ENCODE results near the gene TLL2. TPM values are rescaled to one million over a fixed set of nuclear protein-coding genes. Genes with fewer than 3 reads are reported as not detected.

The TLL2 gene
- total and polyA plus RNA-seq, 2 experiments from 2014 or later, result 2.6 to 3.0 TPM

DNA sequence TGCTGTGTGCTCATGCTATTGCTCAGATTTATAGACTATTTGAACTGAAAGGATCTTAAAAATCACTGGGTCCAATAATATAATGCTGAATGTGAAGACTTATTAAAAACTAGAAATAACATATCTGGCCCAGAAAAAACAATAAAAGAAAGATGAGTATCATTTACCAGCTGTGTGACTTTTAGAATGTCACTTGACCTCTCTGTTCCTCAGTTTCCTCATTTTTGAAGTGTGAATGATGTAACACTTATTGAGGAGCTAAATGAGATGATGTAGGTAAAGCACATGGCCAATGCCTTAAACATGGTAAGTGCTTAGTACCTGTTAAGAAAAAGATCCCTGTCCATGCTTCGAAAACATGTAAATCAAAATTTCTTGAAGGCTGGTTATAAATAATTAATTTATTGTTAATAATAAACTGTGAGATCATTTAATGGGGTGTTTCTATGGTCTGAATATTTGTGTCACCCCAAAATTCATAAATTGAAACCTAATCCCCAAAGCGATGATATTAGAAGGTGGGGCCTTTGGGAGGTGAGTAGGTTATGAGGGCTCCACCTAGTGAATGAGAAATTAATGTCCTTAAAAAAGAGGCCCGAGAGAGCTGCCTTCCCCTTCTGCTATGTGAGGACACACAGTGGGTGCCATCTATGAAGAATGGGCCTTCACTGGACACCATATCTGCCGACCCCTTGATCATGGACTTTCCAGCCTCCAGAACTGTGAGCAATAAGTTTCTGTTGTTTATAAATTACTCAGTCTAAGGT, 196.5 kb downstream of the TLL2 start:
- Mint-ChIP-seq H3K4me3 (no peak overlapping the region), H3K27me3 (ENCODE audit: insufficient read depth, low read depth, poor library complexity) (peaks cover 12% of the 10 kb centered on the region), H3K4me1 (peaks cover 24% of the 10 kb centered on the region), H3K27ac (no peak overlapping the region), H3K9me3 (no peaks in the 10 kb centered on the region), H3K36me3 (ENCODE audit: low read depth) (no peaks in the 10 kb centered on the region)
- Histone ChIP-seq H3K27me3 (ENCODE audit: insufficient read depth) (no peaks in the 10 kb centered on the region), H3F3A (replicated peaks; ENCODE audit: low read depth) (no peaks in the 10 kb centered on the region), H3K79me2 (replicated peaks; ENCODE audit: insufficient read depth) (no peaks in the 10 kb centered on the region), H3K4me1 (ENCODE audit: insufficient read depth) (peaks cover 15% of the 10 kb centered on the region), H3K27ac (ENCODE audit: low read depth) (no peak overlapping the region), H3K9me2 (ENCODE audit: insufficient read depth) (no peaks in the 10 kb centered on the region), H2AFZ (no peak overlapping the region), H3K4me2 (no peak overlapping the region), H4K20me1 (replicated peaks; ENCODE audit: insufficient read depth) (no peaks in the 10 kb centered on the region), H3K36me3 (ENCODE audit: insufficient read depth) (no peaks in the 10 kb centered on the region), H3K4me3 (no peak overlapping the region)
- ATAC-seq, result no peak
- TF ChIP-seq, protein P1, sequence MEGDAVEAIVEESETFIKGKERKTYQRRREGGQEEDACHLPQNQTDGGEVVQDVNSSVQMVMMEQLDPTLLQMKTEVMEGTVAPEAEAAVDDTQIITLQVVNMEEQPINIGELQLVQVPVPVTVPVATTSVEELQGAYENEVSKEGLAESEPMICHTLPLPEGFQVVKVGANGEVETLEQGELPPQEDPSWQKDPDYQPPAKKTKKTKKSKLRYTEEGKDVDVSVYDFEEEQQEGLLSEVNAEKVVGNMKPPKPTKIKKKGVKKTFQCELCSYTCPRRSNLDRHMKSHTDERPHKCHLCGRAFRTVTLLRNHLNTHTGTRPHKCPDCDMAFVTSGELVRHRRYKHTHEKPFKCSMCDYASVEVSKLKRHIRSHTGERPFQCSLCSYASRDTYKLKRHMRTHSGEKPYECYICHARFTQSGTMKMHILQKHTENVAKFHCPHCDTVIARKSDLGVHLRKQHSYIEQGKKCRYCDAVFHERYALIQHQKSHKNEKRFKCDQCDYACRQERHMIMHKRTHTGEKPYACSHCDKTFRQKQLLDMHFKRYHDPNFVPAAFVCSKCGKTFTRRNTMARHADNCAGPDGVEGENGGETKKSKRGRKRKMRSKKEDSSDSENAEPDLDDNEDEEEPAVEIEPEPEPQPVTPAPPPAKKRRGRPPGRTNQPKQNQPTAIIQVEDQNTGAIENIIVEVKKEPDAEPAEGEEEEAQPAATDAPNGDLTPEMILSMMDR (conservative IDR thresholded peaks at IDR 0.05; ENCODE audit: low read depth in 2 of 2), result peak; percentile 15 to 32; a peak in 3 of 4 replicates
- no peak for TF ChIP-seq ZNF114 (CRISPR knock-in tag; IDR thresholded peaks at IDR 0.05)
- DNase-seq (ENCODE audit: low spot score), result no peak

Other genes with a start within 250 kb of the TLL2 start
- gene BLNK, start 242.4 kb downstream of the TLL2 start, total RNA-seq (2014; rRNA removed; shearing (Covaris generic)), result not detected in 2 replicates
- 0.11 and 0.40 TPM in 2 replicates for gene BLNK, start 242.4 kb downstream of the TLL2 start, polyA plus RNA-seq (2016; fragmentation: Nextera tagmentation; extraction: Ambion mirVana)
- gene DNTT, start 209.5 kb downstream of the TLL2 start, total RNA-seq (2014; rRNA removed; shearing (Covaris generic)), result not detected in 2 replicates
- not detected in 2 replicates for gene DNTT, start 209.5 kb downstream of the TLL2 start, polyA plus RNA-seq (2016; fragmentation: Nextera tagmentation; extraction: Ambion mirVana)
- not detected in 2 replicates for gene OPALIN, start 154.9 kb downstream of the TLL2 start, total RNA-seq (2014; rRNA removed; shearing (Covaris generic))
- not detected in 2 replicates for gene OPALIN, start 154.9 kb downstream of the TLL2 start, polyA plus RNA-seq (2016; fragmentation: Nextera tagmentation; extraction: Ambion mirVana)
- gene TM9SF3, start 73.1 kb upstream of the TLL2 start, total RNA-seq (2014; rRNA removed; shearing (Covaris generic)), result 72.5 and 82.7 TPM in 2 replicates
- 32.6 and 37.3 TPM in 2 replicates for gene TM9SF3, start 73.1 kb upstream of the TLL2 start, polyA plus RNA-seq (2016; fragmentation: Nextera tagmentation; extraction: Ambion mirVana)
- 2.3 and 2.4 TPM in 2 replicates for gene PIK3AP1, start 206.6 kb upstream of the TLL2 start, total RNA-seq (2014; rRNA removed; shearing (Covaris generic))
- gene PIK3AP1, start 206.6 kb upstream of the TLL2 start, polyA plus RNA-seq (2016; fragmentation: Nextera tagmentation; extraction: Ambion mirVana), result 0.65 and 0.68 TPM in 2 replicates